Measurements from ENCODE around the gene RIN3.

- TF ChIP-seq CTCF (IDR thresholded peaks at IDR 0.05) (no peak), EZH2 (IDR thresholded peaks at IDR 0.05) (no peak), EZH2phosphoT487 (IDR thresholded peaks at IDR 0.05) (no peak)
These were observed 41.7 kb upstream of the RIN3 start for GRCh38 chr14:92471919-92472318.

Data from neural progenitor cell (in vitro differentiated cells).